Effector memory CD8-positive, alpha-beta T cell (primary cell): Measurements from ENCODE around the gene LHX2.
"Not testable (repeated sequence)": the region's sequence is repeated elsewhere in the genome, so short reads cannot be mapped to it uniquely, and the experiment has no call there.

ENCODE experiments used
- ATAC-seq: fragments of 150-1000 bp; cut with Tn5 transposase; replicated peaks from 2 replicates; pipeline ENCODE4 v1.10.0; 2021; ENCODE audit warnings: mild to moderate bottlenecking, moderate library complexity
- DNase-seq, 3 experiments: peaks; one replicate each; pipeline ENCODE4 v3.0.0; 2021
- H3K27ac Mint-ChIP-seq, 2 donors: one replicate each; pipeline ENCODE4 v1.8.0; 2022; ENCODE audit warnings: mild to moderate bottlenecking in 2 of 2, mixed read lengths in 2 of 2, moderate library complexity in 2 of 2
- H3K27me3 Mint-ChIP-seq, 2 donors: one replicate each; pipeline ENCODE4 v1.8.0; 2022; ENCODE audit warnings: mixed read lengths in 2 of 2
- H3K36me3 Mint-ChIP-seq: one replicate; pipeline ENCODE4 v1.8.0; 2022; ENCODE audit warnings: mild to moderate bottlenecking, moderate library complexity, mixed read lengths; ENCODE audit not compliant: insufficient read depth
- H3K4me1 Mint-ChIP-seq, 2 donors: one replicate each; pipeline ENCODE4 v1.8.0; 2022; ENCODE audit warnings: low read depth in 2 of 2, mixed read lengths in 2 of 2
- H3K4me3 Mint-ChIP-seq, 2 donors: one replicate each; pipeline ENCODE4 v1.8.0; 2022; ENCODE audit warnings: mild to moderate bottlenecking in 2 of 2, mixed read lengths in 2 of 2, moderate library complexity in 2 of 2
- H3K9me3 Mint-ChIP-seq, 2 donors: one replicate each; pipeline ENCODE4 v1.8.0; 2022; ENCODE audit warnings: mixed read lengths in 2 of 2
- total RNA-seq, 9 experiments: gene quantifications; one replicate each; lab custom pipeline; 2026; lab: John Stamatoyannopoulos, UW

The LHX2 gene, protein sequence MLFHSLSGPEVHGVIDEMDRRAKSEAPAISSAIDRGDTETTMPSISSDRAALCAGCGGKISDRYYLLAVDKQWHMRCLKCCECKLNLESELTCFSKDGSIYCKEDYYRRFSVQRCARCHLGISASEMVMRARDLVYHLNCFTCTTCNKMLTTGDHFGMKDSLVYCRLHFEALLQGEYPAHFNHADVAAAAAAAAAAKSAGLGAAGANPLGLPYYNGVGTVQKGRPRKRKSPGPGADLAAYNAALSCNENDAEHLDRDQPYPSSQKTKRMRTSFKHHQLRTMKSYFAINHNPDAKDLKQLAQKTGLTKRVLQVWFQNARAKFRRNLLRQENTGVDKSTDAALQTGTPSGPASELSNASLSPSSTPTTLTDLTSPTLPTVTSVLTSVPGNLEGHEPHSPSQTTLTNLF
- total RNA-seq: 0 to 0.12 (median 0) reads per million in 9 experiments

DNA sequence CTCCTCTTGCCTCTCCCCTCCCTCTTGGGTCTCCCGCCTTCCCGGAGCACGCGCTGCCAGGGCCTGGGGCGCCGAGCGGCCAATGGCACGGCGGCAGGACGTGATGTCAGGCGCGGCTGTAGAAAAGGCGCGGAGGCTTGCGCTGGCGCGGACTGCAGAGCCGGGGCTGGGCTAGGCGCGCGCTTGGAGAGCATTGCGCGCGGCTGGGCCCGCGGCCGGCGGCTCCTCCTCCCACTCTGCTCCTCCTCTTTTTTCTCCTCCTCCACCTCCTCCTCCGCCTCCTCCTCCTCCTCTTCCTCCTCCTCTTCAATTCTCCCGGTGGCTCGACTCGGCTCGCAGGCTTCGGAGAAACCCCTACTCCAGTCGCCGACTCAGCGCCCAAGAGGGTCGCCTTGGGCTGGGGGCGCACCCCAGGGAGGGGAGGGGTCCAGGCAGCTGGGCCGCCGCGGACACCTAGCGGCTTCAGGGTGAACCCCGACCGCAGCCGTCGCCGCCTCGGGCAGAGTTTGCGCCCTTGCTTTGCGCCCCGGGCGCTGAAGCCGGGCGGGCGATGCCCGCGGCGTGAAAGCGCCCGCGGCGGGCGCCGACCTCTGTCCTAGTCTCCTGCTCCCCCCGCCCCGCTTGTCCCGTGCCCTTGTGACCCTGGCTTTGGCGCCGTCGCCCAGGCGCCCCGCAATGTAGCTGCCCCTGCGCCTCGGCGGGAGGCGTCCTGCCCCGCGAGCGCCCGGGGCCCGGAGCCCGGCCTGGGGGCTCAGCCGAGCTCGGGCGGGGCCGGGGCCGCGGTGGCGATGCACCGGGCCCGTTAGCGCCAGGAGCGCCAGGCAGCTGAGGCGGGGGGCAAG lies at the start of gene LHX2:
Gene LHX2, plus strand, starts transcription at position 309 of the 842 bp plus-strand sequence. CDS start 581 bp downstream, outside the sequence.
- Mint-ChIP-seq H3K36me3 (peaks cover 6% of the 10 kb centered on the region), H3K27ac (no peak within 1 kb of the TSS), H3K4me1 (peaks cover 14 to 28% of the 10 kb centered on the region in 2 donors), H3K27me3 (peaks cover 65 to 91% of the 10 kb centered on the region in 2 donors), H3K9me3 (no peaks in the 10 kb centered on the region), H3K4me3 (peak within 1 kb of the TSS; percentile 13 to 45)
- DNase-seq (no peak), ATAC-seq (no peak)

- DNase-seq: no peak
- no peaks in the 10 kb centered on the region for H3K9me3 Mint-ChIP-seq
- H3K4me3 Mint-ChIP-seq: no peak overlapping the region
- H3K36me3 Mint-ChIP-seq: peaks cover 3% of the 10 kb centered on the region
- H3K27ac Mint-ChIP-seq: no peak overlapping the region
- H3K27me3 Mint-ChIP-seq: peaks cover 61 to 72% of the 10 kb centered on the region in 2 donors
- ATAC-seq: no peak
- H3K4me1 Mint-ChIP-seq: peaks cover 0 to 10% of the 10 kb centered on the region in 2 donors
Observed at GRCh38 chr9:123964761-123965160, 46.8 kb upstream of the LHX2 start.

DNA sequence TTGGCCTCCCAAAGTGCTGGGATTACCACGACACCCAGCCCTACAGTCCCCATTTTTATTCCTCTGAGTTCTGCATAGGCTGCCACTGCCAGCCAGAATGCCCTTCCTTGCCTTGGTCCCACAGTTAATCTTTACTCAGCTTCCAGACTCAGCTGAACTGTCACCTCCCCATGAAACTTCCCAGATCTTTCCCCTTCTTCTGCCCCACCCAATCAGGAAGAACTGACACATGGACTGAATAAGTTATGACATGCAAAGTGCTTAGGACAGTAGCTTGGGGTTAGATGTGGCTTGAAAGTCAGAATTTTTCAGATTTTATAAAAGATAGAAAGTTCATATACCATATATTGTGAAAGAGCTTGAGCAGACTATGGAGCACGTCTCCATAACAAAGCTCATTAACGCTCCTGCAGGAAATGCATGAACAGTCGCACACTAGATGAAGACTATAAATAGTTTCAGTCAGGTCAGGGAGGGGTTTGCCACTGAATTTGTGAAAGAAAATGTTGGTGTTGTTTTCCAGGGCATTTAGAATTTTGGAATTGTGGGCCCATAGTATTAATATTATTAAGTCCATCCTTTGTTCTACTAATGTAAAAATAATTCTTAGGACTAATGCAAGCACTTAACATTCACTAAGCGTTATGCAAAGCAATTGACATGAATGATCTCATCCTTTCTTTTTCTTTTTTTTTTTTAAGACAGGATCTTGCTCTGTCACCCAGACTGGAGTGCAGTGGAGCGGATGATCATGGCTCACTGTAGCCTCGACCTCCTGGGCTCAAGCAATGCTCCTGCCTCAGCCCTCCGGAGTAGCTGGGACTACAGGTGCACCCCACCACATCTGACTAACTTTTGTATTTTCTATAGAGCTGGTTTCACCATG lies 45.5 kb upstream of the LHX2 start:
- Mint-ChIP-seq H3K9me3 (no peaks in the 10 kb centered on the region), H3K4me3 (no peak overlapping the region), H3K27me3 (peaks cover 59 to 60% of the 10 kb centered on the region in 2 donors), H3K36me3 (peaks cover 3% of the 10 kb centered on the region), H3K4me1 (peaks cover 0 to 10% of the 10 kb centered on the region in 2 donors), H3K27ac (peak overlapping the region in 1 of 2 donors; percentile 61)
- ATAC-seq (no peak), DNase-seq (no peak)

- DNase-seq (no peak), ATAC-seq (no peak)
- H3K4me1 Mint-ChIP-seq: peaks cover 0 to 10% of the 10 kb centered on the region in 2 donors
- H3K4me3 Mint-ChIP-seq: no peak overlapping the region
- H3K27me3 Mint-ChIP-seq: peaks cover 50 to 53% of the 10 kb centered on the region in 2 donors
- H3K27ac Mint-ChIP-seq: no peak overlapping the region
- H3K9me3 Mint-ChIP-seq: no peaks in the 10 kb centered on the region
- H3K36me3 Mint-ChIP-seq: peaks cover 3% of the 10 kb centered on the region
Observed at GRCh38 chr9:123967323-123967722, 44.2 kb upstream of the LHX2 start.

DNA sequence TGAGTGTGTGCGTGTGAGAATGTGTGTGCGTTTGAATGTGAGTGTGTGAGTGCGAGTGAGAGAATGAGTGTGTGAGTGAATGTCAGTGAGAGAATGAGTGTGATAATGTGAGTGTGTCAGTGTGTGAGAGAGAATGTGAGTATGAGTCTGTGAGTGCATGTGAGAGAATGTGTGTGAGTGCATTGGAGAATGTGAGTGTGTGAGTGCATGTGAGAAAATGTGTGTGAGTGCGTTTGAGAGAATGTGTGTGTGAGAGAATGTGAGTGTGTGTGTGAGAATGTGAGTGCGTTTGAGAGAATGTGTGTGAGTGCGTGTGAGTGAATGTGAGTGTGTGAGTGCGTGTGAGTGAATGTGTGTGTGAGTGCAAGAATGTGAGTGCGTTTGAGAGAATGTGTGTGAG lies 39.0 kb upstream of the LHX2 start:
- ATAC-seq (no peak), DNase-seq (no peak)
- Mint-ChIP-seq H3K36me3 (no peaks in the 10 kb centered on the region), H3K4me3 (no peak overlapping the region), H3K4me1 (no peaks in the 10 kb centered on the region), H3K9me3 (no peaks in the 10 kb centered on the region), H3K27me3 (peaks cover 7 to 17% of the 10 kb centered on the region in 2 donors), H3K27ac (no peak overlapping the region)

- Mint-ChIP-seq H3K4me1 (no peaks in the 10 kb centered on the region), H3K9me3 (no peaks in the 10 kb centered on the region), H3K4me3 (no peak overlapping the region), H3K27ac (no peak overlapping the region), H3K36me3 (no peaks in the 10 kb centered on the region), H3K27me3 (peaks cover 9 to 17% of the 10 kb centered on the region in 2 donors)
- DNase-seq: no peak
- ATAC-seq: no peak
Observed at GRCh38 chr9:123973590-123974223, 37.9 kb upstream of the LHX2 start.

- DNase-seq (no peak), ATAC-seq (no peak)
- Mint-ChIP-seq H3K27ac (no peak overlapping the region), H3K36me3 (no peaks in the 10 kb centered on the region), H3K4me3 (no peak overlapping the region), H3K9me3 (no peaks in the 10 kb centered on the region), H3K4me1 (no peaks in the 10 kb centered on the region), H3K27me3 (peaks cover 9 to 20% of the 10 kb centered on the region in 2 donors)
Observed at GRCh38 chr9:123974471-123974870, 37.1 kb upstream of the LHX2 start.

DNA sequence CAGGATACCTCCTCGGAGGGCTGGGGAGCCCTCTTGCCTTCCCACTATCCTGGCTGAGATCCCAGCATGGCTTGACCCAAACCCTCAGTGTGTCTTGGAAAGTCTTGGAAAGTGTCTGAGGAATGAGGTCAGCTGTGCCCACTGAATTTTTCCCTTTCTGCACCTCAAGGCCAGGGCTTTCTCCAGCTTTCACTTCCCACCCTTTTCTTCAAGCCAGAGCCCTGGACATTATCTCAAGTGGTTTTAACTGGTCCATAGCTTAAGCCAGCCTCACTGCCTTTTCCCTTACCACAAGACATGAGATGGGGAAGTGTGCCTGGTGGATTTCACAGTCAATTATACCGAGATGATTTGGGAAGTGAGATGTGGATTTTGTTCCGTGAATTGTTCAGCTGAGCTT lies 35.7 kb upstream of the LHX2 start:
- Mint-ChIP-seq H3K4me1 (no peaks in the 10 kb centered on the region), H3K4me3 (no peak overlapping the region), H3K27ac (no peak overlapping the region), H3K36me3 (no peaks in the 10 kb centered on the region), H3K27me3 (peaks cover 20 to 23% of the 10 kb centered on the region in 2 donors), H3K9me3 (no peaks in the 10 kb centered on the region)
- ATAC-seq (no peak), DNase-seq (no peak)

DNA sequence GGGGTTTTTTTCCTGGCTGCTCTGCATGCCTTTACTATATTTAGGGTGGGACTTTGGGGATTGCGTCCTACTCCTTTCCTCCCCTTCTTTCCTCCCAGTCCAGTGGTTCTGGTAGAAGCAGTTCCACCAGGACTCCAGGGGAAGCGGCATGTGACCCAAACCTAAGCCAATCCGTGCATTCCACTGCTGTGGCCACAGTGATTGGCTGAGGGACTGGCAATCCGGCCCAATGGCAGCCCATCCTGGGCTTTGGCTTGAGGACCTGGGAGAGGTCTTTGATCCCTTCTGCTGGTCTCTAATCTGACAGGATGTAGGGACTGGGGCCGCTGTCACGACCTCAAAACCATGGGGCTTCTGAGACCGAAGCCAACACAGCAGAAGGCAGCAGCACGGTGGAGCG lies 35.0 kb upstream of the LHX2 start:
- peaks cover 27 to 29% of the 10 kb centered on the region in 2 donors for H3K27me3 Mint-ChIP-seq
- not testable (repeated sequence) for H3K4me1 Mint-ChIP-seq, ATAC-seq, H3K4me3 Mint-ChIP-seq, H3K9me3 Mint-ChIP-seq, DNase-seq, H3K27ac Mint-ChIP-seq, H3K36me3 Mint-ChIP-seq

- Mint-ChIP-seq H3K4me1 (no peaks in the 10 kb centered on the region), H3K27me3 (peaks cover 43 to 50% of the 10 kb centered on the region in 2 donors)
Observed at GRCh38 chr9:123978981-123979380, 32.6 kb upstream of the LHX2 start.

DNA sequence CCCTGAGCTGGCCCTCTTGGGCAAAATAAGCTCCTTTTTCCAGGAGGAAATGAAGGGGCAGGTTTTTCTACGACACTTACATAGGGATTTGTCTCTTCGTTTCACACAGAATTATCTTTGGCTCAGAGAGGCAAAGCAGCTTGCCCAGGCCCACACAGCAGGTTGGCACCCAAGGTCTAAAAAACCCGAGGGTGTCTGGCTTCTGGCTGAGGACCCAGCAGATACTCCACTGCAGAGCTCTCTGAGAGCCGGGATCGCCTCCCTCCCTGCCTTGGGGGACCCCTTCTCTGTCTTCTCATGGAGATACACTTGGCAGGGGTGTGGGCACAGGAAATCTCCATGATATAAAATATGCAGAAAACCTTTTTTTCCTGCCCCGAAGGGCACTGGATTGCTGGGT lies 29.0 kb upstream of the LHX2 start:
- ATAC-seq (no peak), DNase-seq (no peak)
- peaks cover 56 to 82% of the 10 kb centered on the region in 2 donors for H3K27me3 Mint-ChIP-seq
- H3K4me3 Mint-ChIP-seq: no peak overlapping the region
- H3K9me3 Mint-ChIP-seq: no peaks in the 10 kb centered on the region
- no peak overlapping the region for H3K27ac Mint-ChIP-seq
- H3K4me1 Mint-ChIP-seq: no peaks in the 10 kb centered on the region
- H3K36me3 Mint-ChIP-seq: no peaks in the 10 kb centered on the region

More at GRCh38 chr9:123978981-123979380, 32.6 kb upstream of the LHX2 start:
- no peak overlapping the region for H3K4me3 Mint-ChIP-seq
- ATAC-seq (no peak), DNase-seq (no peak)
- H3K36me3 Mint-ChIP-seq: no peaks in the 10 kb centered on the region
- H3K9me3 Mint-ChIP-seq: no peaks in the 10 kb centered on the region
- no peak overlapping the region for H3K27ac Mint-ChIP-seq

GRCh38 chr9:123983047-123983446 lies 28.5 kb upstream of the LHX2 start:
- Mint-ChIP-seq H3K9me3 (no peaks in the 10 kb centered on the region), H3K4me3 (no peak overlapping the region), H3K27me3 (peaks cover 59 to 86% of the 10 kb centered on the region in 2 donors), H3K27ac (no peak overlapping the region), H3K36me3 (no peaks in the 10 kb centered on the region), H3K4me1 (no peaks in the 10 kb centered on the region)
- ATAC-seq (no peak), DNase-seq (no peak)
